GM21786 (cell line): ENCODE data around the gene SMKR1.
A peak's percentile ranks its signal among the peaks of the same experiment; 100 is the strongest.
"Not testable (repeated sequence)": the region's sequence is repeated elsewhere in the genome, so short reads cannot be mapped to it uniquely, and the experiment has no call there.

Experiments used
- ATAC-seq: cut with Tn5 transposase; IDR thresholded peaks from one replicate; pipeline ENCODE4 v1.9.1; 2021; ENCODE audit not compliant: unreplicated experiment

SMKR1 gene

GRCh38 chr7:129501760-129502707 is at the start of gene SMKR1:
Gene SMKR1 (plus strand): TSS chr7:129502531. CDS start chr7:129502825, 294 bp downstream.
- ATAC-seq, result peak; percentile 95

DNA sequence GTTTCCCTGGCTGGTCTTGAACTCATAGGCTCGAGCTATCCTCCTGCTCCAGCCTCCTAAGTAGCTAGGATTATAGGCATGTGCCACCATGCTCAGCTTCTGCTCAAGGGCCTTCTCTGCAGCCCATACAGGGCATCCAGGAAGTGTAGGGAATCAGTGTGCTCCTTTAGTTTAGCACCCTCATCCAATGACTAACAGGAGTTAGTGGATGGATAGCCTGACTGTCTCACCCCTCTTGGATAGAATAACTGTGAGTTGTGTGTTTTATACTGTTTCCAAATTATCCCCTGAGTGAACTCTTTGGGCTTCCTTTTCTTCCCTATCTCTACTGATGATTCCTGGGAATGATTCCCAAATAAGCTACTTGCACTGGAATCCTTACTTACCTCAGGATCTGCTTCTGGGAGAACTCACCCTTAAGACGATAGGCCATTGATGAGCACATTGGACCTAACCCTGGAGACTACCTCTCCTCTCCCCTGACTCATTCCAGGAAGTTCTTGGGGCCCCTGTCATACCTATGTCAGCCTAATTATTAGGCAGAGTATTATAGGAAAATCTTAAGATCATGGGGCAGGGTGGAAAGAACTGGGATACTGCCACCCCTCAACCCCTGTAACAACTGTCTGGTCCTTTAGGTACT is 49.6 kb upstream of the SMKR1 start:
- ATAC-seq, result no peak

- ATAC-seq, result no peak
Observed at GRCh38 chr7:129453510-129454248, 48.7 kb upstream of the SMKR1 start.

GRCh38 chr7:129454249-129454551 is 48.1 kb upstream of the SMKR1 start:
- ATAC-seq, result no peak

GRCh38 chr7:129456421-129456820 is 45.9 kb upstream of the SMKR1 start:
- no peak for ATAC-seq

GRCh38 chr7:129457101-129457500 is 45.2 kb upstream of the SMKR1 start:
- ATAC-seq, result no peak

DNA sequence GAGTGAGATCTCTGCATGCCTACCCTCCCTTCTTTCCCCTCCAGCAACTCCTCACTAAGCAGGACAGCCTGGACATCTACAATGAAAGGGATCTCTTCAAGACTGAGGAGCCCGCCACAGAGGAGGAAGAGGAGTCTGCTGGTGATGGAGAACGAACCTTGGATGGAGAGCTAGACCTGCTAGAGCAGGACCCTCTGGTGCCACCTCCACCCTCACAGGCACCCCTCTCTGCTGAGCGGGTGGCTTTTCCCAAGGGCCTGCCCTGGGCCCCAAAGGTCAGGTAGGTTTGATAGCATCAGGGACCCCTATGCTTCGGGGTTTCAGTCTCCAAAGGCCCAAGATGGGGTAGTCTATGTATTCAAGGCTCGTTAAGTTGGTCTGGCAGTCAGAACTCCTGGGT is 44.2 kb upstream of the SMKR1 start:
- ATAC-seq, result no peak

DNA sequence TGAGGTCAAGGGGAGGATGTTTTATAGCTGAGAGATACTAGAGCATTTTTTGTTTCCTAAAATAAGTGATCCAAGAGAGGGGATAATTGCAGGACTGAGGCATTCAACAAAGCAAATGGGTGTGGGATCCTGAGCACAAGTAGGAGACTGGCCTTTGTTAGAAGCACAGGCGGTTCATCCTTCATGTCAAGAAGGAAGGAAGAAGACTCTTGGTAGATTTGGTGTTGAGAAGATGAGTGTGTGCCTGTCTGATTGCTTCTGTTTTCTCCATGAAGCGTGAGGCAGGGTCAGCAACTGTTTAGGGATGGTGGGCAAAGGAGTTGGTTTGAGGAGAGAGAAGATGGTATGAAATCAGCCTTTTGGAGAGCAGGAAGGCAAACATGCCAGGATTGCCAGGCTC is 40.5 kb upstream of the SMKR1 start:
- ATAC-seq, result no peak

GRCh38 chr7:129462420-129462819 is 39.9 kb upstream of the SMKR1 start:
- no peak for ATAC-seq

GRCh38 chr7:129464194-129464593 is 38.1 kb upstream of the SMKR1 start:
- no peak for ATAC-seq

DNA sequence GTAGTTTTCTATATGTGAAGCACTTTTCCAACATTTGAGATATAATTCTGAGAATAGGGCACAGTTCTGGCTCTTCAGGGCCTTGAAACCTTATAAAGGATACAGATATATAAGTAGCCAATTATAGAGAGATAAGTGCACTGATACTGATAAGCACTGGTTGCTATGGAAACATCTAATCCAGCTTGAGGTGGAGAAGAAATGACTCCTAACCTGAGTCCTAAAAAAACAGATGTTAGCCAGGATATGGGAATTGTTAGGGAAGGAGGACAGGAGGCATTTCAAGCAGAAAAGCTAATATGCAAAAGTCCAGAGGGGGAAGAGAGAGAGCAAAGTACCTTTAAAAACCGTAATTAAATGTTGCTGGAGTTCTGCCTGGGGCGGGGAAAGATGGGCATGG is 37.3 kb upstream of the SMKR1 start:
- ATAC-seq, result no peak

- ATAC-seq, result no peak
Observed at GRCh38 chr7:129466796-129467195, 35.5 kb upstream of the SMKR1 start.

- ATAC-seq, result no peak
Observed at GRCh38 chr7:129468087-129468486, 34.2 kb upstream of the SMKR1 start.

DNA sequence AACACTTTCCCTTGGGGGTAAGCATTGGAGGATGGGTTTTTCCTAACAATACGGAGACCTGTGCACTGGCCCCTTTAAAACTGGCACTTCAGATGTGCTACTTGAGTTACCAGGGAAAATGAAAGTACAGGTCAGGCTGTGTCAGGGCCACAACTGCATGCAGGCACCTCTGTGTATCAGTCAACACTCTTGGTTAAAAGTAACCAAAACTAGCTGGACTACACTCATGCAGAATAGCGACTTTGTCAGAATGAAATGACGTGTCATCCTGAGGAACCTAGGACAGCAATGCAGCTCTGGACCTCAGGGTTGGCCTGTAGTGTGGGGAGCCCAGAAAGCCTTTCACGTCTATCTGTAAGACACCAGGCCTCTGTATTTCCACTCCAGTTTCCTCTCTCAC is 33.8 kb upstream of the SMKR1 start:
- ATAC-seq, result peak; percentile 86

- ATAC-seq, result no peak
Observed at GRCh38 chr7:129469930-129470329, 32.4 kb upstream of the SMKR1 start.

GRCh38 chr7:129470411-129470810 is 31.9 kb upstream of the SMKR1 start:
- ATAC-seq, result no peak

- no peak for ATAC-seq
Observed at GRCh38 chr7:129471402-129471827, 30.9 kb upstream of the SMKR1 start.

GRCh38 chr7:129475931-129476330 is 26.4 kb upstream of the SMKR1 start:
- ATAC-seq, result not testable (repeated sequence)

DNA sequence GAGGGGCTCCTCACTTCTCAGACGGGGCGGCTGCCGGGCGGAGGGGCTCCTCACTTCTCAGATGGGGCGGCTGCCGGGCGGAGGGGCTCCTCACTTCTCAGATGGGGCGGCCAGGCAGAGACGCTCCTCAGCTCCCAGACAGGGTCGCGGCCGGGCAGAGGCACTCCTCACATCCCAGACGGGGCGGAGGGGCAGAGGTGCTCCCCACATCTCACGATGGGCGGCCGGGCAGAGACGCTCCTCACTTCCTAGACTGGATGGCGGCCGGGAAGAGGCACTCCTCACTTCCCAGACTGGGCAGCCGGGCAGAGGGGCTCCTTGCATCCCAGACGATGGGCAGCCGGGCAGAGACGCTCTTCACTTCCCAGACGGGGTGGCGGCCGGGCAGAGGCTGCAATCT is 25.9 kb upstream of the SMKR1 start:
- not testable (repeated sequence) for ATAC-seq

DNA sequence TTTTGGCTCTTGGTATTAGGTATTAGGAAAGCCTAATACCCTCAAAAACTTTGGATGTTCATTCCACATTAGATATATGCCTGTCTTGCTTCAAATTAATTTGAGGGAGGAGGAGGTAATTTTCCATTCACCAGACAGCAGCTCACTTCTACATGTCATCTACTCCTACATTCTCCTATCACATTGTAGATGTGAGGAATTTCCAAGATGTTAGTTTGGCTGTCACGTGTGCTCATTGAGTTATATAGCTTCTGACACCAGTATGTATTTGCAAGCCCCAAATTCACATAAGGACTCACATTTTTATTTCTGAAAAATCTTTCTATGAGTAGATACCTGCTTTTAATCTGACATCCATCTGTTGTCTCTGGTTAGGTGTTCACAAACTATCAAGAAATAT is 22.5 kb upstream of the SMKR1 start:
- ATAC-seq, result no peak

DNA sequence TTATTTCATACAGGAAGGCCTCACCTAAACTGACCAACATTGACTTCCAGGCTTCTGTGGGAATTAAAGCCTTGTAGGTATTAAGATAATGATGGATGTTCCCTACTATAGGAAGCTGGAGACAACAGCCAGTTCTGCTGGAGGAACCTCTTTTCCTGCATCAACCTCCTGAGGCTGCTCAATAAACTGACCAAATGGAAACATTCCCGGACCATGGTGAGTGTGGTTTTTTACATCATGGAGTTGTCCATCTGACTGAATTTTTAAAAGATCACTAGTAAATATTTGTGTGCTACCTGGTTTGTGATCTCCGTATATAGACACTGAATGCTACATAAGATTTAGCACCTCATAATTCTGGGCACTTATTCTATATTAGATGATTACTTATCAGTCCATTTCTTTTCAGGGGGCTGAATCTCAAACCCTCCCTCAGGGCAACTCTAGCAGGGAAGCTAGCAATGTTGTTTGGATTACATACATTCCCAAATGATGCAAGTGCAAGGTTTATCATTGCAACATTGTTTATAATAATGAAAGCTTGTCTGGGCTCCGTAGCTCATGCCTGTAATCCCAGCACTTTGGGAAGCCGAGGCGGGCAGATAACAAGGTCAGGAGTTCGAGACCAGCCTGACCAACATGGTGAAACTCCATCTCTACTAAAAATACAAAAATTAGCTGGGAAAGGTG is 21.5 kb upstream of the SMKR1 start:
- no peak for ATAC-seq
